Stimulated activated CD8-positive, alpha-beta memory T cell treated with anti-CD3 and anti-CD28 coated beads, Interleukin-7, amount 100 ng/mL, for 4 hours (primary cell): ENCODE results near the gene MN1.
"Not testable (repeated sequence)": the region's sequence is repeated elsewhere in the genome, so short reads cannot be mapped to it uniquely, and the experiment has no call there.

Experiments used
- DNase-seq, 2 donors: peaks; one replicate each; pipeline ENCODE4 v3.0.0-alpha.2; 2020; ENCODE audit warnings: low read depth in 2 of 2

Gene MN1

GRCh38 chr22:27761665-27762064 lies 39.9 kb downstream of the MN1 start:
- DNase-seq: no peak

- DNase-seq: no peak
These were observed 40.6 kb downstream of the MN1 start for GRCh38 chr22:27761000-27761399.

- DNase-seq: no peak
These were observed 41.1 kb downstream of the MN1 start for GRCh38 chr22:27760474-27760873.

GRCh38 chr22:27757928-27758525 lies 43.5 kb downstream of the MN1 start:
- no peak for DNase-seq

- no peak for DNase-seq
These were observed 45.3 kb downstream of the MN1 start for GRCh38 chr22:27756212-27756660.

- DNase-seq: no peak
These were observed 45.9 kb downstream of the MN1 start for GRCh38 chr22:27755521-27756211.

- DNase-seq: no peak
These were observed 46.6 kb downstream of the MN1 start for GRCh38 chr22:27754888-27755480.

- no peak for DNase-seq
These were observed 47.2 kb downstream of the MN1 start for GRCh38 chr22:27754247-27754887.

- DNase-seq: no peak
These were observed 48.8 kb downstream of the MN1 start for GRCh38 chr22:27752771-27753170.

- DNase-seq: no peak
These were observed 49.4 kb downstream of the MN1 start for GRCh38 chr22:27752141-27752540.

- DNase-seq: no peak
These were observed 50.1 kb downstream of the MN1 start for GRCh38 chr22:27751277-27752070.

- no peak for DNase-seq
These were observed 50.8 kb downstream of the MN1 start for GRCh38 chr22:27750584-27751265.

GRCh38 chr22:27749597-27750225 lies 51.8 kb downstream of the MN1 start:
- DNase-seq: no peak

GRCh38 chr22:27748751-27749191 lies 52.8 kb downstream of the MN1 start:
- DNase-seq: no peak

- DNase-seq: no peak
These were observed 53.2 kb downstream of the MN1 start for GRCh38 chr22:27748349-27748748.

- DNase-seq: no peak
These were observed 53.9 kb downstream of the MN1 start for GRCh38 chr22:27747396-27748221.

- DNase-seq: no peak
These were observed 54.6 kb downstream of the MN1 start for GRCh38 chr22:27746918-27747317.

- DNase-seq: no peak
These were observed 55.7 kb downstream of the MN1 start for GRCh38 chr22:27745809-27746208.

GRCh38 chr22:27745154-27745553 lies 56.4 kb downstream of the MN1 start:
- no peak for DNase-seq

GRCh38 chr22:27744078-27744477 lies 57.5 kb downstream of the MN1 start:
- not testable (repeated sequence) for DNase-seq
